ENCODE measurements around the gene FBXO36.
"Not testable (repeated sequence)": the region's sequence is repeated elsewhere in the genome, so short reads cannot be mapped to it uniquely, and the experiment has no call there.

The FBXO36 gene, protein sequence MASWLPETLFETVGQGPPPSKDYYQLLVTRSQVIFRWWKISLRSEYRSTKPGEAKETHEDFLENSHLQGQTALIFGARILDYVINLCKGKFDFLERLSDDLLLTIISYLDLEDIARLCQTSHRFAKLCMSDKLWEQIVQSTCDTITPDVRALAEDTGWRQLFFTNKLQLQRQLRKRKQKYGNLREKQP

DNA sequence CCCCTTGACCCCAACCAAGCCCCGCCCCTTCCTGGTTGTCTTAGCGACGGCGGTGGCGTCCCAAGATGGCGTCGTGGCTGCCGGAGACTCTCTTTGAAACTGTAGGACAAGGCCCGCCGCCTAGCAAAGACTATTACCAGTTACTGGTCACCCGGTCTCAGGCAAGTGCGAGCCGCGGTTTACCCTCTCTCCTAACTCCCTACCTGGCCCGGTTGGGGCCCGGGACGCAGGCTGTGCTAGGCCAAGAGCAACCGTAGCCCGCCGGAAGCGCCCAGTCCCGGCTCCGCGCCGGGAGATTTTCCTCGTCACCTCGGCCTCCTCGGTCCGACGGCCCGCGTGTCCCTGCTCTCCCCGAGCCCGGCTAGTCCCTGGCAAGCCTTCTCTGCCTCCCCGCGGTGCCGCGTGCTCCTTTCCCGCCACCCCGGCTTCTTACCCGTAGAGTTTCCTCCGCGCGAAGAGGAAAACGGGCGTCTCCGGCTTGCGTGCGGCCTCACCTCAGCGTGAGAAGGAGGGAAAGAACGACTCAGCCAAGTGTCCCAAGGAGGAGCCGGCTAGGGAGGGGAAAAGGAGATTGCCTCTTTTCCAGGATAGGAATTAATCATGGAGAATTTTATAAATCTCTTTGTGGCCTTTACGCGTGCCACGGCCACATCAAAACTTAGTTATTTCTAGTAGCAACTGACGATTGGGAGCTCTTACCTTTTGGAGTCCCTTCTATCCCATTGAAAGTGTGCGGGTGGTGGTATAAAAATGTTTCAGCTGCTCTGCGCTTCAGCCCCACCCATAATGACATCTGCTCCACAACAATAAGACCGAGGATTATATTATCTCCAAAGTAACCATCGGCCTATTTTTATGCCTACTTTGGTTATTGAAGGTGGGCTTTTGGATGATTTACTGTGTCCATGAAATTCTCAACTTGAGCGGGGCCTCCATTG lies at the start of gene FBXO36:
TSS of gene FBXO36 (plus strand) at position 55 of the 938 bp plus-strand sequence. CDS start at position 66, 11 bp downstream.
- no peak for DNase-seq

DNA sequence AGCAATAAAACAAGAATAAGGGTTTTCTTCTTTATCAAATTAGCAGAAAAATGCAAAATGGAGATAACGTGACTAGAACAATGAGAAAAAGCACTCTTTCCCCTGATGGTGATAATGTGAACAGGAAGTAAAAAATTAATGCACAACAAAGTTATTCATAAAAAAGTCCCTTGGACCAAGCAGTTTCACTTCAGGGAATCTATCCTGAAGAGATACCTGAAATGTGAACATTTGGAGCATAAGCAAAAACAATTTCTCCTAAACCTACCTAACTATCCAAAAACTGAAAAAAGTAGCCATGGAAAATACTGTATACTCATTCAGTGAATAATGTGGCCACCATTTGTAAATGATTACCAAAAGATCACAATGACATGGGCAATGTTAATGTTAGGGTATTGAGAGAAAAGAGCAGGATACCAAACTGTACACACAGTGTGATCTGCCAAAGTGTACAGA lies 49.2 kb upstream of the FBXO36 start:
- no peak for DNase-seq

DNA sequence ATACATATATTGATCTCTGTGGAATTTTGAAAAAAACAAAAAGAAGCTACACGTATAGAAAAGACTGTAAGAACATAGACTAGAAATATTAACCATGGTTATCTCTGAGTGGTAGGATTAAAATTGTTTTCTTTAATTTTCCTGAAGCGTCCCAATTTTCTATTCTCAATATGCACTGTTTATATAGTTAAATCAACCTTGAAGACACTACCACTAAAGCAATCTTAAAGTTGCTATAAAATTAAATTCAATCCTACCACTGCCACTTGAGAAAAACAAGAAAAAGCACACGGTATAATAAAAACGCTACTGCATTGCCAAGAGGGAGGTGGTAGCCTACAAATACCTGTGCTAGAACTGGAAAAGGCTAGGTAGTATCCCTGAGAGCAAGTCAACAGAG lies 47.7 kb upstream of the FBXO36 start:
- no peak for DNase-seq

DNA sequence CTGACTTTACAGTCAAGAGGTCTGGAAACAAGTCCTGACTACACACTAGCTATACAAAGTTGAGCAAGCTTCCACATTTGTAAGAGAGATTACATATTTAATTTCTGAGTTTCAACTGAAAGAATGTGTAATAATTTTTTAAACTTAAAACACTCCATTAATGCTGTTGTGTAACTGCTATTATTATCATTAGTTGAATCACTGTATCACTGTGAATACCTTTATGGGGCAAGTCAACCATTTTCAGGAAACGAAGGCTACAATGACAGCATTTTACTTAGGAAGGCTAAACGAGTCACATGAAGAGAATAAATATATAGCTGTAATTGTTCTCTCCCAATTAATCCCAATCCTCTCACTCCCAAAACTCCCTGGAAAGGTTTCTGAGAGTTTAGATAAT lies 46.8 kb upstream of the FBXO36 start:
- no peak for DNase-seq

DNA sequence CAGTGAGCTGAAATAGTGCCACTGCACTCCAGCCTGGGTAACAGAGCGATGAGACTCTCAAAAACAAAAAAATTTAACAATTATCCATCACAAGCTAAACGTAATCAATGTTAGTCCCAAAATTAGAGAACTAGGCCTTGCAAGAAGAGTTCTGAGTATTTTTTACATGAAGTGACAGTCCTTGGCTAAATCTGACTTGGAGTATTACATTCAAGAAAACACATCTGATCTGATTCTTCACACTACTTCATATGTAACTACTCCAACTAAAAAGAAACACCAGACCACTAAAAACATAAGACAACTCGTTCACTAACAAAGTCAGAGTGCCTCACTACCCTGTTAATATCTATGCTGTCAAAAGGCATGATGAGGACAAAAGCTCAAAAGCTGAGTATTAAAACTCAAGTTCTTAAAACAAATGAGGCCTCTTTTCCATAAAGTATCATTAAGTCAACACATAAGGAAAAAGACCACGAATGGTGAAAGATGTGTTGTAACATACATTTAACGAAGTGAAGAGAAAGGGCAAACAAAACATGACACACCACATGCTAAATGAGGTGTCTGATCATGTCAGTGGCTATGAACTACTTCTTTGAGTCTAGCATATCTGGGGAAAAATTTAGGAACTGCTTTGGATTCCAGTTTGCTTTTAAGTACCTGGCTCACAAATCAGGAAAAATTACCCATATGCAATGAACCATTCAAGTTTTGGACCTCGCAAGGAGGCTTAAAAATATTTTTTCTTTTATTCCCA lies 42.9 kb upstream of the FBXO36 start:
- no peak for DNase-seq

DNA sequence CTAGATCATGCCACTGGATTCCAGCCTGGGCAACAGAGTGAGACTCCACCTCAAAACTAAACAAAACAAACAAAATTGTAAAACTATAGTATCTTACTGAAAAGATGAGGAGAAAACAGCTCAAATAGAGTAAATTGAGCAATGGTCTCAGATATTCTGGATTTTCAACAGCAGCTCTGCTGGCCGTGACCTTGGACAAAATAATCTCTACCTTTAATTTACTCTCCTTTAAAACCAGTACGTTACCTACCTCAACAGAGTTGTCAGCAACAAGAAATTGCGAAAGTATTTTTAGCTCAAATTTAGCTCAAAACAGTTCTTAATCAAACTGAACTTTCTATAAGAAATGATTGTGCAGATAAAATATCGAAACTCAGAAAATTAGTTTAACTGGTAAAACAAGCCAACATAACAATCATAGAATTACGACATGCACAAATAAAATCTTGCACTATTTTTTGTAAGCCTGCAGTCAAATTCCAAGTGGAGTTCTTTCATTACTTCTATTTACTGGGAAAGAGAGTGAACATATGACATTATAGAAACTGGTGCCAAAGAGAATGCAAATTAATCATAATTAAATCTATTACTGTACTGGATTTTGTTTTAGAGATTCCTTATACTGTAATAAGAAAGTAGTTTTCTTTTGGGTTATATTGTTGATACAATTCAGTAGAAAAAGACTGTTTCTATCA lies 41.3 kb upstream of the FBXO36 start:
- no peak for DNase-seq

DNA sequence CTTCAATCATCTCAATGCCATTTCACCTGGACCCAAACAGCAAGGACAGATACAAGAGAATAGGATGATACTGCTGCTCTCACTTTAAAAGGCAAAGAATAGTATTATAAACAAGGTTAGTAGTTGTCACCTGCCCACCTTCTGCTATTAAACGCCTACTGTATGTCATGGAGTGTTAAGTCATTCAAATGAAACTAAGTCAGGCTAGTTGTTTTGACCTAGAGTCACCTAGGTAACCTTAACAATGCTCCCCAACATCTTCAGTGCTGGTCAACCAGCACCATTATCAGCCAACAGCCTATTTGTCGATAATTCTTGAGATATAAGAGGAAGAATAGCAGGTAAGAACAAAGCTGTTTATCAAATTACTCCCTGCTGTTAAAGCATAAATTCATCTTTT lies 39.7 kb upstream of the FBXO36 start:
- no peak for DNase-seq

DNA sequence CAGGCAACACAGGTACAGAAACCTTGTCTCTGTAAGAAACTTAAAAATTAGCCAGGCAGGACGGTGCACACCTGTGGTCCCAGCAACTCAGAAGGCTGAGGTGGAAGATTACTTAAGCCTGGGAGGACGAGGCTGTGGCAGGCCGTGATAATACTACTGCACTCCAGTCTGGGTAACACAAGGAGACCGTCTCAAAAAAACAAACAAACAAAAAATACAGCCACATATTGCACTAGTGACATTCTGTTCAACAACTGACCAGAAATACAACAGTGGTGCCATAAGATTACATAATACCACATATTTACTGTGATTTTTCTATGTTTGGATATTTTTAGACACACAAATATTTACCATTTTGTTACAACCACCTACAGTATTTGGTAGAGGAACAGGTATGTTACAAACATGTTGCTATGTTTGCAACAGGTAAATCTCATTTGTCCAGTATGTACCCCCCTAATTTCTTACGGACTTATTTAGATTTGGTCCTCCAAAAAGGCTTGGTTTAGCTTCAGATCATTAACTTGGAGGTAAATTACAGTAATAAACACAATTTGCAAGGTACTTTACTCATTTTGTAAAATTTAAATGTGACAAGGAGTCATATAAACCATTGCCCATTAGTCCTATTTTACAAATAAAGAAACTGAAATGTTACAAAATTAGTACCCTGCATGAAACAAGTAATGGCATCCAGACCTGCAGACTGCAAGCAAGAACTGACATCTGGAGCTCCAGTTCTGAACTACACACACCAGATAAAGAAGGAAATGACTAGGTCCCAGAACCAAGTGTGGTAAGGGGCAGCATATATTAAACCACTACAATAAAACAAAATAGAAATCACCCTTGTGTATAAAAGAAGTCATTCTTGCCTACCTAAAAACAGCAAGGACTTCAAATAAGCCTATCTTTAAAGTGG lies 37.3 kb upstream of the FBXO36 start:
- no peak for DNase-seq

DNA sequence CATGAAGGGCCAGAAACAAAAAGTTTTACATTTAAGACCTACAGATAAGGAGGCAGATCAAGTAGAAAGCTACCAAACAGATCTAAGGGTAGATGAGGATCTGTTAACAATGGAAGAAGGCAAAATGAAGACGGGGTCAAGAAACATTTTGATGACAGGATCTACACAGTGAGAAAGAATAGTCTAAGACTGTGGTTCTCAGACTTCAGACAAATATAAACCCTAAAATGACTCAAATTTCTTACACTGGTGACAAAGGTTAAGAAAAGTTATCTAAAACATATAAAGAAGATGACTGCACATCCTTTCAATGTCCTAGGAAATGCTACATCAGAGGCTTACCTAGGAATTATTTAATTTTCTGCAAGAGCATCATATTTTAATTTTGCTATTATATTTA lies 34.9 kb upstream of the FBXO36 start:
- DNase-seq: no peak

DNA sequence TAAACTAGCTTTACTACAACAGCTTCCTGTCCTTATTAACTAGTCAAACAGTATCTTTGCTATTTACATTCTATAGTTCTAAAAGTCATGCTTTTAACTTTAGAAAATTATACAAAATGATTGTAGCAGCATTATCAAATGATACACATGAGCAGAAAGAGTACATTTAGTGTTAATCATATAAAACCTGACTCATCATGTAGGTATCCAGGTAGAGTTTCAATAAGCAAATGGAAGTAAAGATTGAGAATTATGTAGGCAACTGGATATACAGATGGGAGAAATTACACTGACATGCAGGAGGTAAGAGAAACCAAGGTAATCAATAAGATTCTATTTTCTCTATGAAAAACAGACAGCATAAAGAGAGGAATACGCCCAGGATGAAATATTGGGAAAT lies 34.3 kb upstream of the FBXO36 start:
- no peak for DNase-seq

DNA sequence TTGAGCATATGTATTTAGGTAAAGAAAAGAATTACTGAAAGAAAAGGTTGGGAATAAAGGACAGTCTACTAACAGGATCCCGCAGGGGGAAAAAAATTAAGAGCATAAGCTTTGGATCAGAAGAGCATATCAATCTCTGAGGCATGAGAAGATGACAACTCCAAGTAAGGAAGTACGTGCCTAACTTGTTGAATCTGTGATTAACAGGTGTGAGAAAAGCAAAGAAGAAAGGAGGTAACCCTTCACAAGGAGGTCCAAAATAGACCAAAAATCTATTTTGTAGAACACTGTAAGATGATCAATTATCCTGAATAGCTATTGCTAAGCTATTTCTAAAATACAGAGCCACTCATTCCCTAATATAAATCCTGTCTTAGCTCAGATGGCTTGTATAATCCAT lies 33.3 kb upstream of the FBXO36 start:
- DNase-seq: no peak

DNA sequence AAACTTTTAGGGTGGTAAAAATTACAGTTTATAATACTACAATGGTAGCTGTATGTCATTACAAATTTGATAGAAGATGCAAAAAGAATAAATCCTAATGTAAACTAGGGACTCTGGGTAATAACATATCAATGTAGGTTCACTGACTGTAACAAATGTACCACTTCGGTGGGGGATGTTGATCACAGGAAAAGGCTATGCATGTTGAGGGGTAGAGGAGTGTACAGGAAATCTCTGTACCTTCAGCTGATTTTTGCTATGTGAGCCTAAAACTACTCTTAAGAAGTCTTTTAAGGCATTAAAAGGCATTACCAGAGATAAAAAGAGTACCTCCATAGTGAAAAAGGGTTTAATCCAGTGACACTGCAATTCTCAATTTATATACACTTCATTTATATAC lies 25.4 kb upstream of the FBXO36 start:
- DNase-seq: no peak

DNA sequence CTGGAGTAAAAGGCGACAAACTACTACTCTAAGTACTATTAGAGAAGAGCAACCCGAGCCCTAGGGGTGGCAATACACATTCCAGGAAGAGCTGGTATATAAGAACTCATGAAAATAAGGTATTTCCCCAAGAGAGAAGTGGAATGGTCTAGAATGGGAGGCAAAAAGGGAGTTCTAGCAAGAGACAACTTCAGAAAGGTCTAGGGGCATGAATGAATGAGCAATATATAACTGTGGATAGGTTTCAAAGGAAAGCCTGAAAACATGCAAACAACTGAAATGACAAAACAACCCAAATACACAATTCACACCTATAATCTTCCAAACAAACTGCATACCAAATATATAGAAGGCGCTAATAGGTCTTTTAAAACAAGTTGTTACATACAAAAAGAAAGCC lies 22.7 kb upstream of the FBXO36 start:
- DNase-seq: no peak

DNA sequence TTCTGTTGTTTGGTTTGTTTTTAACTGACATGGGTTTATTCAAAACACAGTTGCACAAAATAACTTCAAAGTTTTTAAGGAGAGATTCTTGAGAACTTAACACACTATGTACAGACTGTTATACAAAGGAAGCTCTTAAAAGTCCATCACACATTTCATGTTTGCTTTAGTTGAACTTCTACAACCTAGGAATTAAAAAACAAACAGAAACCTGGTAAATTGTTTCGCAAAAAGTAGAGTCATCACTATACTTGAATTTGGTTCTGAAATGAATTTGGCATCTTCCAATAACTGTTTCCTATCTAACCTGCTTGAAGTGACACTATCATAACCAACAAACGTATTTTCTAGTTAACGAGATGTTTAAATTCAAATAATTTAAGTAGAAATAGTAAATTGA lies 22.3 kb upstream of the FBXO36 start:
- no peak for DNase-seq

DNA sequence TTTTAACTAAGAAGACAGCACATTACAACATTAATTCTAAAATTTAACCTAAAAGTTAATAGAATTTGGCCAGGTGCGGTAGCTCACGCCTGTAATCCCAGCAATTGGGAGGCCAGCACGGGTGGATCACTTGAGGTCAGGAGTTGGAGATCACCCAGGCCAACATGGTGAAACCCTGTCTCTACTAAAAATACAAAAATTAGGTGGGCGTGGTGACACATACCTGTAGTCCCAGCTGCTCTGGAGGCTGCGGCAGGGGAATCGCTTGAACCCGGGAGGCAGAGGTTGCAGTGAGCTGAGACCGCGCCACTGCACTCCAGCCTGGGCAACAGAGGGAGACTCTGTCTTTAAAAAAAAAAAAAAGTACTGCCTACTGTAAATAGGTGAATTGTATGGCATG lies 21.8 kb upstream of the FBXO36 start:
- not testable (repeated sequence) for DNase-seq

DNA sequence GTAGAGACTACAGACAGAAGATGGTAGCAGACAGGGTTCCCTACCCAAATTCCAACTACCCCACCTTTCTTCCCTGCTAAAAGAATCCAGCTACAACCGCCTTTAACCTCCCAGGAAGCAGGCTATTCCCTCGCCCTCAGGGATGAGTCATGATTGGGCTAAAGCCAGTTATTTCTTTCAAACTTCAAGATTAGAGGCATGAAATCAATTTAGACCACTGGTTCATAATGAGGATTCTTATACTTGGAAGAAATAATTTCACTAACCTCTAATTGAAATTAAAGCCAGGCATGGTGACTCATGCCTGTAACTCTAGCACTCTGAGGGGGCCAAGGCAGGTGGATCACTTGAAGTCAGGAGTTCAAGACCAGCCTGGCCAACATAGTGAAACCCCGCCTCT lies 20.5 kb upstream of the FBXO36 start:
- DNase-seq: no peak

DNA sequence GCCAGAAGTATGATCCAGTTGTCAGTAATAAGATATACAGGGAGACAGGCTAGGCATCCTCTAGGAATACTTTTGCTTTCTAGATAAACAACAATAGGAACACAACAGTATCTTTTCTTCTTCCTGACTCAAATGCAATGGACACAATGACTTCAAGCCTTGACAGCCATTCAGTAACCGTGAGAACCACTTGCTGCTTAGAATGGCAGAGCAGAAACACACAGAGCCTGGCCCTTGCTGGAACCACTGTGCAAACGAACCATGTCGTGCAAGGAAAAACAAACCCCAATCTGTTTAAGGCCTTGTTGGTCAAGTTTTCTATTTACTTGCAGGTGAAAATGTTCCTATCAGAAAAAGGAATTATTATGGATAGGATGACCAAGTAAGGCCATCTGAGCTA lies 19.3 kb upstream of the FBXO36 start:
- no peak for DNase-seq

DNA sequence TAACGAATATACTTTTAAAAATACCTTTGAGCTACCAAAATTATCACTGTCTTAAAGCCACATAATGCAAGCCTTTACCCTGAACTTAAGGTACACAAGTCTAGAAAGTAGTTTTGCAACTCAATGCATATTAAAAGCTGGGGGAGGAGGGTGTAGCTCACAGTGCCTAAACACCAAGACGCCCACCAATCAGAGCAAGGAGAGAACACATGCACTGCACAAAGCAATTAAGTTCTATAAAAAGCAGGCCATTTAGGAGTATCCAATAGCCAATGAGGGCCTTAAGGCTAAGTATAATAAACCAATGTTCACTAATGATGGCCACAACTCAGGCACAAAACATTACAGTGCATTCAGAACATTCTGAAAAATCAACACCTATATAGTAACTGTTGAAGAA lies 16.7 kb upstream of the FBXO36 start:
- DNase-seq: no peak

DNA sequence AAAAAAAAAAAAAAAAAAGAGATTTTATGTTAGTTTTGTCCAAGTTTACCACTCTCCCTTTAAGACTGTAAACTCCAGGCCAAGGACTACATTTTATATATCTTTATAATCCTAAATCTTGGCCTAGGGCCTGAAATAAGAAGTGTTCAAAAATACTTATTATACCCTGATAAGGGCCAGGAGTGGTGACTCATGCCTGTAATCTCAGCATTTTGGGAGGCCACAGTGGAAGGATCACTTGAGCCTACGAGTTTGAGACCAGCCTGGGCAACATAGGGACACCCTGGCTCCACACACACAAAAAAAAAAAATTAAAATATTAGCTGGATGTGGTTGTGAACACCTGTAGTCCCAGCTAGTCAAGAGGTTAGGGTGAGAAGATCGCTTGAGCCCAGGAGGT lies 13.2 kb upstream of the FBXO36 start:
- no peak for DNase-seq

DNA sequence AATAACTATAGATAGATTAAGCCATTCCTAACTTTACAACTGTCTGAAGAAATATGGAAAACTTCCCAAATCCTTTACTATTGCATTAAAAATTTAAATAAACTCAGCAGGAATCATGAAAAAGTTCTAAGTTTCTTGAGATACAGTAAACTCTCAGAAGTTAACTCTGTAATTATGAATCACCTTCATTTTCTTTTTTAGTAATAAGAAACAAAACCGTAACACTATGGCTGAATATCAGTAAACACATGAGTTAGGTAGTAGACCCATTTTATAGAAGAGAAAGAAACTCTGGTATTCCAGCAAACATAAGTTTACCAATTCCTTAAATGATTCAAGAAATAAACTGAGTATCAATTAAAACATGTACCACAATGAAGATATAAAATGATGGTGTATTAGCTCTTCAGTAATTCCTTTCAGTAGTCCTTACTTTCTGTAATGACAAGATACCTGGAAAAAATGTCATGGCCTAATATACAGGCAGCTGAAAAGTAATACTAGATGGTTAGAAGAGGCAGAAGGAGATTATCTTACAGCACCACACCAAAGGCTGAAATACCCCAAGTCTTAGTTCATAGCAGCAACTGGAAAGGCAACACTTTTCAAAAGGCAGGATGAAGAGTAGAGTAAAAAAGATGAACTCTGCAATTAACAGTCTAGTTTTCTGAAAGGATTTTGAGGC lies 12.0 kb upstream of the FBXO36 start:
- DNase-seq: no peak

DNA sequence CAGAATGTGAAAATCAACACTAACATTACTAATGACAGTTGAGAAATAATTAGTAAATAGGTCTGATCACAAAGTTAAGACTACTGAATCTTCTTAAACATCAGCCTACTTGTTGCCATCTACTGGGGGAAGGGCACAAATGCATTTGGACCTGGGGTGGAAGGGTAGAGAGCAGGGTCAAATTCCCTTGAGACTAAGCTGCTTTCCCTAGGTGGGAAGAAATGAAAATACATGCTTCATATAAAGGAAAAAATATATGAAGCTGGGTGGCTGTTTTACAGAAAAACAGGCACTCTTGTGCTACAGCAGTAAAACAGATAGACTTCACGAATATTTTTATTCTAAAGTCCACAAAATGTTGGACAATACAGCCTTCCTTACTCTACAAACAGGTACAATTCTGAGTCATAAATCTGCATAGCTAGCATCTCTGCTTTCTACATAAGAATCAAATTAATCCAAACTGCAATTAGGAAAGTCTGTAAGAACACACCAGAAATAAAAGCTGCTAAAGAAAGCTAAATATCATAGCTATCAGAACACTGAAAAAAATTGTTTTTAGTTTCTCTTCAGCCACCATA lies 11.4 kb upstream of the FBXO36 start:
- no peak for DNase-seq
